B cell (primary cell): ENCODE measurements around the gene PLSCR4. TPM values are rescaled to one million over a fixed set of nuclear protein-coding genes. Genes with fewer than 3 reads are reported as not detected.

Source experiments
- ATAC-seq: fragments of 200-7000 bp; cut with Tn5 transposase; one replicate; pipeline ENCODE4 v1.10.0; 2021; ENCODE audit warnings: low read depth, mild to moderate bottlenecking, moderate number of reproducible peaks, moderate library complexity
- CTCF ChIA-PET: fragments of 350-600 bp; sonication (Branson Sonifier 250); formaldehyde crosslinking; loops from one replicate; lab custom pipeline; 2021; ENCODE audit warnings: antibody characterized with exemption, inconsistent platforms; lab: Charles Lee
- POLR2A ChIA-PET: fragments of 350-600 bp; sonication (Branson Sonifier 250); formaldehyde crosslinking; loops from one replicate; lab custom pipeline; 2021; ENCODE audit warnings: antibody characterized with exemption; lab: Charles Lee
- DNase-seq: peaks from one replicate; pipeline ENCODE4 v3.0.0; 2013
- H2AFZ ChIP-seq: 2 replicates; pipeline ENCODE4 v1.6.1; 2012; ENCODE audit warnings: mild to moderate bottlenecking, low read depth, low read length; ENCODE audit not compliant: insufficient read depth, poor library complexity, severe bottlenecking
- H3K27ac ChIP-seq, 2 donors: 1 replicate in 1 of 2; 2 replicates in 1 of 2; pipeline ENCODE4 v1.5.1; 2012 to 2013; ENCODE audit warnings: low read length in 2 of 2, mild to moderate bottlenecking in 2 of 2, moderate library complexity in 1 of 2
- H3K27me3 ChIP-seq, 4 experiments: fragments of 200-600 bp in 1 of 4; sonication (generic) in 1 of 4; replicated peaks in 1 of 4; 1 replicate in 2 of 4; 2 replicates in 2 of 4; pipeline versions ENCODE4 v1.6.1 to v1.7.0; 2013 to 2016; ENCODE audit warnings: low read length in 3 of 4, mild to moderate bottlenecking in 2 of 4, mixed read lengths in 1 of 4, moderate library complexity in 1 of 4; ENCODE audit not compliant: insufficient read depth in 4 of 4, control insufficient read depth in 3 of 4; ENCODE audit errors: control extremely low read depth in 1 of 4
- H3K36me3 ChIP-seq, 2 experiments: replicated peaks in 1 of 2; 1 replicate in 1 of 2; 2 replicates in 1 of 2; pipeline versions ENCODE4 v1.6.1 to v1.7.1; 2013; ENCODE audit warnings: low read length in 1 of 2; ENCODE audit not compliant: insufficient read depth in 2 of 2, control insufficient read depth in 1 of 2; ENCODE audit errors: control extremely low read depth in 1 of 2, extremely low read depth in 1 of 2
- H3K4me1 ChIP-seq, 2 donors: fragments of 200-600 bp in 1 of 2; sonication (generic) in 1 of 2; 1 replicate in 1 of 2; 2 replicates in 1 of 2; pipeline versions ENCODE4 v1.5.1 to v1.6.1; 2013 to 2017; ENCODE audit warnings: low read length in 2 of 2; ENCODE audit not compliant: control insufficient read depth in 2 of 2, insufficient read depth in 2 of 2
- H3K4me2 ChIP-seq: replicated peaks from 2 replicates; pipeline ENCODE3; 2012; ENCODE audit warnings: mild to moderate bottlenecking, low read depth, low read length; ENCODE audit not compliant: poor library complexity, severe bottlenecking
- H3K4me3 ChIP-seq, 5 experiments: fragments of 200-600 bp in 1 of 5; sonication (generic) in 1 of 5; 1 replicate in 3 of 5; 2 replicates in 2 of 5; pipeline versions ENCODE4 v1.5.1 to v1.7.0; 2011 to 2016; ENCODE audit warnings: low read length in 4 of 5, mild to moderate bottlenecking in 4 of 5, low read depth in 2 of 5, control low read depth in 1 of 5, moderate library complexity in 1 of 5; ENCODE audit not compliant: insufficient read depth in 1 of 5; ENCODE audit errors: control extremely low read depth in 1 of 5, extremely low read depth in 1 of 5
- H3K79me2 ChIP-seq: fragments of 200-600 bp; sonication (generic); one replicate; pipeline ENCODE4 v1.6.0; 2016; ENCODE audit warnings: low read length; ENCODE audit not compliant: control insufficient read depth, insufficient read depth
- H3K9ac ChIP-seq: fragments of 200-600 bp; sonication (generic); 2 replicates; pipeline ENCODE4 v1.6.1; 2017; ENCODE audit warnings: mild to moderate bottlenecking, low read length, moderate library complexity
- H3K9me3 ChIP-seq, 3 donors: one replicate each; pipeline versions ENCODE4 v1.6.1 to v1.7.1; 2013; ENCODE audit warnings: low read length in 2 of 3; ENCODE audit not compliant: control insufficient read depth in 2 of 3, insufficient read depth in 1 of 3; ENCODE audit errors: control extremely low read depth in 1 of 3
- H4K20me1 ChIP-seq: 2 replicates; pipeline ENCODE4 v1.6.0; 2012; ENCODE audit warnings: mild to moderate bottlenecking, low read length; ENCODE audit not compliant: insufficient read depth, control insufficient read depth, poor library complexity, severe bottlenecking
- H3K27ac Mint-ChIP-seq: one replicate; pipeline ENCODE4 v1.8.0; 2021; ENCODE audit warnings: mixed read lengths
- H3K27me3 Mint-ChIP-seq: one replicate; pipeline ENCODE4 v1.8.0; 2021; ENCODE audit warnings: mixed read lengths
- H3K4me1 Mint-ChIP-seq: one replicate; pipeline ENCODE4 v1.8.0; 2021; ENCODE audit warnings: mixed read lengths
- H3K4me3 Mint-ChIP-seq: one replicate; pipeline ENCODE4 v1.8.0; 2021; ENCODE audit warnings: mixed read lengths
- H3K9me3 Mint-ChIP-seq: one replicate; pipeline ENCODE4 v1.8.0; 2022; ENCODE audit warnings: mixed read lengths; ENCODE audit not compliant: insufficient read depth
- CTCF ChIP-seq: fragments of 200-600 bp; IDR thresholded peaks from one replicate; pipeline ENCODE4 v1.8.0; 2022; ENCODE audit warnings: antibody characterized with exemption, mild to moderate bottlenecking
- EZH2 ChIP-seq: IDR thresholded peaks from 2 replicates; pipeline ENCODE4 v1.6.1; 2012; ENCODE audit warnings: borderline replicate concordance, low read depth, mild to moderate bottlenecking, moderate library complexity, low read length; ENCODE audit not compliant: insufficient read depth, poor library complexity, severe bottlenecking
- WGBS: methylation state at CpG from one replicate; pipeline ENCODE4 v1.1.5; 2013; ENCODE audit warnings: missing lambda C conversion rate; ENCODE audit not compliant: insufficient coverage; 5-methylcytosine and 5-hydroxymethylcytosine counted together
- intact Hi-C: fragments of 100-400 bp; cut with micrococcal nuclease; formaldehyde crosslinking; loops from one replicate; pipeline ENCODE4 v1.10.0; 2022
- polyA plus RNA-seq: library from polyadenylated mRNA; depleted of rRNA; stranded (reverse); fragments of >200 nt; gene quantifications from 2 replicates; pipeline ENCODE4 v1.2.3, GENCODE V29; 2012
- total RNA-seq, 2 donors: library from RNA; stranded (reverse); fragments of 120-200 nt in 1 of 2; gene quantifications; 1 replicate in 1 of 2; 2 replicates in 1 of 2; pipeline versions ENCODE4 v1.2.3 to v1.2.4, GENCODE V29; 2013 to 2022

The PLSCR4 gene
- total and polyA plus RNA-seq, 2 donors (not counting 1 experiment from before 2014, with no cell fraction given) = not detected

DNA sequence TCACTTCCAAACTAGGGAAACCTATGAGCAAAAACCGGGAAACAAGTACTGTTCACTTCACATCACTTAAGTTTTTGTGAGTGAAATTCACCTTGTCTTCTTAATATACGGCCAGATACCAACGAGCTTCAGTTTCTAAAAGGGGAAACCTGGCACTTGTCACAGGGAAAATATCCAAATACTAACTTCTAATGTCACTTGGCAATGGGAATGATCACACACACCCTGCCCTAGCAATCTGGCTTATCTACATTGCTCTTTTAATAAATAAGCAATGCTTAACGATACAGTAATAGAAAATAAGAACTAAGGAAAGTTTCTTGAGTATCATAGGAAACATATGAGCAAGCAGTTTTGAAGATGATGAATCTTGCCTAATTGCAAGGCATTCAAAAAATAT, 55.3 kb downstream of the PLSCR4 start:
- DNase-seq = no peak
- H3K9me3 ChIP-seq = no peaks in the 10 kb centered on the region
- H3K79me2 ChIP-seq = no peaks in the 10 kb centered on the region
- H4K20me1 ChIP-seq = no peaks in the 10 kb centered on the region
- no CpG with 5 or more reads among the region's 4 CpGs for WGBS
- H3K4me2 ChIP-seq = no peak overlapping the region
- H3K4me3 ChIP-seq = no peak overlapping the region
- no peak overlapping the region for H3K27ac Mint-ChIP-seq
- no peak overlapping the region for H2AFZ ChIP-seq
- no peaks in the 10 kb centered on the region for H3K9me3 Mint-ChIP-seq
- H3K27ac ChIP-seq = no peak overlapping the region
- no peaks in the 10 kb centered on the region for H3K4me1 Mint-ChIP-seq
- no peak overlapping the region for H3K9ac ChIP-seq
- H3K27me3 Mint-ChIP-seq = no peaks in the 10 kb centered on the region
- no peak for ATAC-seq
- ChIA-PET POLR2A (no interaction called here), CTCF (interaction anchor here (1.7 kb wide), 1 partner anchor 9 kb away, joined by 4 read pairs; no protein-coding TSS in a partner anchor)
- no peak for TF ChIP-seq CTCF
- TF ChIP-seq EZH2 = no peak
- intact Hi-C loops = no loop called here
- no peak overlapping the region for H3K4me3 Mint-ChIP-seq
- no peaks in the 10 kb centered on the region for H3K36me3 ChIP-seq
- H3K27me3 ChIP-seq = no peaks in the 10 kb centered on the region
- no peaks in the 10 kb centered on the region for H3K4me1 ChIP-seq

DNA sequence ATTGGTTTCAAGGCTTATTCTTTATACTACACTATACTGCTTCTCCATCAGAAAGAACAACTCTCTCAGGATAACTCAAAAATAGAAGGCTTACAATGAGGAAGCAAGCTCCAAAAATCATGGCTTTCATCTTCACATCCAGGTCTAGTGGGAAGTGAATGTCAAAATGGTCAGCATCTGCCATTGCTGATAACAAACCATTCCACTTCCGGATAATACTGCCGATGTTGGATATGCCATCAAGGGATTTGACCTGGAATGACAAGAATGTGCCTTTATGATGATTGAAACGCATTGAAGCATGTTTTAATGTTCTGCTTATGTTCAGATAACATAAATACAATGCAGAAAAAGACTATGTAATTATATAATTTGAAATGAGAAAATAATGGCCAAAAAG, 55.9 kb downstream of the PLSCR4 start:
- no peak for ATAC-seq
- Histone ChIP-seq H3K79me2 (no peaks in the 10 kb centered on the region), H2AFZ (no peak overlapping the region), H3K9ac (no peak overlapping the region), H3K27ac (no peak overlapping the region), H3K9me3 (no peaks in the 10 kb centered on the region), H3K4me2 (no peak overlapping the region), H4K20me1 (no peaks in the 10 kb centered on the region), H3K36me3 (no peaks in the 10 kb centered on the region), H3K27me3 (no peaks in the 10 kb centered on the region), H3K4me3 (no peak overlapping the region), H3K4me1 (no peaks in the 10 kb centered on the region)
- Mint-ChIP-seq H3K4me3 (no peak overlapping the region), H3K27ac (no peak overlapping the region), H3K9me3 (no peaks in the 10 kb centered on the region), H3K4me1 (no peaks in the 10 kb centered on the region), H3K27me3 (no peaks in the 10 kb centered on the region)
- DNase-seq = no peak
- WGBS = no CpG with 5 or more reads among the region's 3 CpGs
- CTCF ChIA-PET = interaction anchor here (1.7 to 2.5 kb wide), 2 partner anchors 9 to 383 kb away, joined by 4 to 8 read pairs; no protein-coding TSS in a partner anchor
- POLR2A ChIA-PET = no interaction called here
- TF ChIP-seq EZH2 (no peak), CTCF (no peak)
- intact Hi-C loops = no loop called here
